NCI-H82 (cell line): ENCODE data around the gene CHRD.

Experiments
- DNase-seq: peaks from one replicate; lab custom pipeline; 2025; lab: John Stamatoyannopoulos, UW

CHRD gene

DNA sequence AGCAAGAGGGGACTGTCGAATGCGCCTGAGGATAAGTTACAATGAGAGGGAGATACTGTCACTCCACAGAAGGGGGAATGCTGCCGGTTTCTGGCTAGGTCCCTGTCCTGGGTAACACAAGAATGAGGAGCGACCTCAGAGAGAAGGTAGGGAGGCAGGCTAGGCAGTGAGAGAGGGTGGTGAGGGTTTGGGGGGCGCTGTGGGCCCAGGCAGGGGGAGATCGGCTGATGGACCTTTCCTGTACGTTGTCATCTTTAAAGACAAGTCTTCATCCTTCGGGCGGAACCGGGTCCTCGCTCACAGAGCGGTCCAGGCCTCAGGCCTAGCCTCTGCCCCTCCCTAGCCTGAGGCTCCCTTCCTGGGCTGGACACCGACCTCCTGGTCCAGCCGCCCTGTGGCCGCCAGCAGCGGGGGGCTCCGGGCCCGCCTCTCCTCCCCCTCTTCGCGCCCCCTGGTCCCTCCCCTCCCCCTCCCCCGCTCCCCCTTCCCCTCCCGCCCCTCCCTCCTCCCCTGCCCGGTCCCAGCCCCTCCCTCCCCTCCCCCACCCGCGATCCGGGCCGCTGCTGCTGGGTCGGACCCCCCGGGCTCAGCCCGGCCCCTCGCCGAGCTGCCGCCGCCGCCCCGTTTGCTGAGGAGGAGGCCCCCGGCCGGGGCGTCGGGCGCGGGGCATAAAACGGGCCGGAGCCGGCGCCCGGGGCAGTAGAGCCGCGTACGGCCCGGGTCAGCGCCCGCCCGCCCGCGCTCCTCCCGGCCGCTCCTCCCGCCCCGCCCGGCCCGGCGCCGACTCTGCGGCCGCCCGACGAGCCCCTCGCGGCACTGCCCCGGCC, at the start of gene CHRD:
Gene CHRD, plus strand, starts transcription at position 697 of the 827 bp plus-strand sequence. CDS start 265 bp downstream, outside the sequence.
- no peak for DNase-seq

DNA sequence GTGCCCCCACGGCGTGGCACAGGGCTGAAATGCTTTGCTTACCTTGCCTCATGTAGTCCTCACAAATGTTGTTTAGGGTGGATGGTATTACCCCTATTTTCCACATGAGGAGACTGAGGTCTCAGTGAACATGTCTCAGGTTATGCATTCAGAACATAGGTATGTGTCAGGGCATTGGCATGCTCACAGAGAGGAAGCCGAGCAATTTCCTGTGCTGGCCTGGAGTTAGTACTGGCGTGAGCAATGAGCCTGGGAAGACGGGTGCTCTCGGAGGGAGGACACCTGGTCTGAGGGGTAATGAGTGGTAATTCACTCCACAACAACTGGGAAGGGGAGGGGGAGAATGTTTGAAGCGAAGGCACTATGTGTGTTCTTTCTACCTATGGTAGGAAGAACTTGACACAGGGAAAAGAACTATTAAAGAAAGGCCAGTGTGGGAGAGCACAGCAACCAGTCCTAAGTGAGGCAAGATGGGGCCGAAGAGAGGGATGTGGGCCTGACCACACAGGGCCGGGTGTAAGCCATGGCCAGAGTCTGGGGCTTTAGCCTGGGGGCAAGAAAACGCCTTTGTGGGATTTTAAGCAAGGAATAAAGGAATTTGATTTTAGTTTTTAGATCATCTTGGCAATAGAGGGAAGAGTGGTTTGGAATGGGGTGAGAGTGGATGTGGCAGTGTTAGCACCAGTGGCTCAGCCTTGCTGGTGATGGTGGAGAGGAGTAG, 47.3 kb upstream of the CHRD start:
- DNase-seq: no peak

DNA sequence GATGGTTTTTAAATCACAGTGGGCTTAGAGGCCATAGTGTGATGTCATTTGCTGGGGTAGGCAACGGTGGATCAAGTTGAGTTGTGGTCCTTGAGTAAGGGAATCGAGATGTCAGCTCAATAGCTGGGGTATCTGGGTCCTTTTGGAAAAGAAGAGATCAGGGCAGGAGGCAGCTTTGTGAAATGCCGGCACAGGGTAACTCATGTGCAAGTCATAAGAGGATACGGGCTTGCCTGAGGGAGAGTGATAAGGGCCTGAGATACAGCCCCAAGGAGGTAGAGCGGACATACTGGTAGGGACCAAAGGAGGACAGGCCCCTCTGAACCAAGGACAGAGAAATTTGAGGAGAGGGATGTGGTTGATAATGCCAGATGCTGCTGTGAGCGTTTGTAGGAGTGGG, 46.7 kb upstream of the CHRD start:
- DNase-seq: no peak

DNA sequence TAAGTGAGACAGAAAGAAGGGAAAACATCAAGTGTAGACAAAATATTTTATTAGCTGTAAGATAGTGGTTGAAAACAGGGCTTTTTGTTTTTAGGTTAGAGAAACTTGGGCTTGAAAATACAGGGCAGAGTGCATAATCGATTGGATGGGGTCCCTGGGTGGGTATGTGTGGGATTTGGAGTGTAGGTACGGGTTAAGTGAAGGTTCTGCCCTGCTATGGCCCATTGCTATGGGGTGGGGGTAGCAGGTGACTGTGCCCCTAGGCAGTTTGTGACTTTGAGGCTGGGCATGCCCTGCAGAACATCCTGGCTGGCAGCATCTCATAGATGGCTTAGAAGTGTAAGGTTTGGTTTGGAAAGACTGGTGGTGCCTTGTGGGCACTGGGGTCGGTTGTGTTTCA, 46.2 kb upstream of the CHRD start:
- DNase-seq: no peak

DNA sequence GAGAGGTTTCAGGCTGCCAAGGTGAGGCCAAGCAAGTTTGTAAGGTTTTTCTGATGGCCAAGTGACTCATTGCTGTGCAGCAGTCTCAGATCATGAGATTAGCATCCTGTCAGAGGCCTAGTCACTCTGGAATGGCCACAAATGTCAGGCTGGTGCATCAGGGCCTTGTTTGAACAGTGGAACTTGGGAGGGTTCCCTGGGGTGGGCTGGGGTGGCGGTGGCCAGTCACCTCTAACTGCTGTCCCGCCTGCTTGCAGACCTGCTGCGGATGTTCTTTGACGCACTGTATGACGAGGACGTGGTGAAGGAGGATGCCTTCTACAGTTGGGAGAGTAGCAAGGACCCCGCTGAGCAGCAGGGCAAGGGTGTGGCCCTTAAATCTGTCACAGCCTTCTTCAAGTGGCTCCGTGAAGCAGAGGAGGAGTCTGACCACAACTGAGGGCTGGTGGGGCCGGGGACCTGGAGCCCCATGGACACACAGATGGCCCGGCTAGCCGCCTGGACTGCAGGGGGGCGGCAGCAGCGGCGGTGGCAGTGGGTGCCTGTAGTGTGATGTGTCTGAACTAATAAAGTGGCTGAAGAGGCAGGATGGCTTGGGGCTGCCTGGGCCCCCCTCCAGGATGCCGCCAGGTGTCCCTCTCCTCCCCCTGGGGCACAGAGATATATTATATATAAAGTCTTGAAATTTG, 45.2 kb upstream of the CHRD start:
- no peak for DNase-seq

DNA sequence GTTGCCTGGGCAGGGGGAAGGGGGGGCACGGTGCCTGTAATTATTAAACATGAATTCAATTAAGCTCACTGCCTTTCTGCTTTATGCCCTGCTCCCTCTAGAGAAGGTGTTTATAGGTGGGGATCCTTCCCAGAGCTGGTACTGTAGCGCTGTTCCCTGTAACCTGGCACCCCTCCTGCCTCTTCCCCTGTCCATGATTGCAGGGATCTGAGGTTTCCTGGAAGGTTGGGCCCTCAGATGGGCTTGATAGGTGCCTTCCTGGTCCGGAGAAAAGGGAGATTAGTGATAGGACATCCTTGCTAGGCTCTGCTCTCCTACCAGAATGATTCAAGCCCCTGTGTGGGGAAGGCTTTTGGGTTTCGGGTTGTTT, 44.6 kb upstream of the CHRD start:
- no peak for DNase-seq

- DNase-seq: peak; percentile 94
Observed at GRCh38 chr3:184335661-184336546, 44.0 kb upstream of the CHRD start.

DNA sequence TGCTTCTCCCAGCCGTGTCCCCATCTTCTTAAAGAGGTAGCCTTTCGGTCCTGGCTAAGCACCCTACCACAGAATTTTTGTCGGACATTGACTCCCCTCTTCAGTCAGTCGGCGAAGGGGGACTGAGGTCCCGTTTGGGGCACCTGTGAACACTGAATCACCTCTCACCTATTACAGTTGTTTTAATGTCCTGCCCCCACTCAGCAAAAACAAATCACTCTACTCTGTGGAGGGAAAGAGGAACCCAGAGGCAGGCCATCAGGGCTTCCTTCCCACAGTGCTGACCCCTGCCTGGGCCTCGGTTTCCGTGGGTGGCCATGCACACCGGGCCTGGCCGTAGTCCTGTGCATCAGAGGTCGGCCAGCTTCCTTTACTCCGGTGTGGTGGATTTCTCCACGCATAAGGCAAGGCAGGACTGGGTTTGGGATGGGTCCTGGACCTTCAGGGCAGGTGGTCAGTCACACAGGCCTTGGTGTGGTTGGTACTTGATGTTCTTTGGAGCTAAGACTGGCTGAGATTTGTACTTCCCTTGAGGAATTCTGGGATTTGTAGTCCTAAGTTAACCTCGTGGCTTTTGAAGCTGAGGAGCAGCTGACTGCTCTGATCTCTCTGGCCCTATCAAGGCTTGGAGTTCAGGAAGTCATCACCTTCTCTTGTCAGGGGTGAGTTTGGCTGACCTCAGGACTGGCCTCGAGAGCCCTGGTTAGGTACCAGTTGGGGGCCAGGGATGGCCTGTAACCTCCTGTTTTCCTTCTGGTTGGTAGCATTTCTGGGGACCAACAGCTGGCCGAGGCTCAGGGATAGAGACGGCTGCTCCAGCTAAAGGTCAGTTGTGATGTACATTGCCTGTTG, 43.1 kb upstream of the CHRD start:
- peak; percentile 87 for DNase-seq

DNA sequence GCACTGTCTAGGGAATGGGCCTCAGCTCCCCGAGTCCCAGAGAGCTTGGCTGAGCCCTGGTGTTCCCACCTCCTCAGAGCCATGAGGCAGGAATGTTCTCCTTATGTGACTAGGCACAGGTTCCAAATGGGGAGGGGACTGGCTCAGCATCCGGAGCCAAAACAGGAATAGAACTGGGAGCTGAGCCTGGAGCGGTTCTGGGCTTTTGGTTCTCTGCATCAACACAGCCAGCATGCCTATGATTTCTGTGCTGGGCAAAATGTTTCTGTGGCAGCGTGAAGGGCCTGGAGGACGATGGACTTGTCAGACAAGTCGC, 42.5 kb upstream of the CHRD start, which contains the start of gene FAM131A:
Gene FAM131A, plus strand, starts transcription at position 202 of the 316 bp plus-strand sequence. Its CDS starts 31 bp downstream, at position 233.
- no peak for DNase-seq

GRCh38 chr3:184337981-184338380, 41.9 kb upstream of the CHRD start:
- no peak for DNase-seq

DNA sequence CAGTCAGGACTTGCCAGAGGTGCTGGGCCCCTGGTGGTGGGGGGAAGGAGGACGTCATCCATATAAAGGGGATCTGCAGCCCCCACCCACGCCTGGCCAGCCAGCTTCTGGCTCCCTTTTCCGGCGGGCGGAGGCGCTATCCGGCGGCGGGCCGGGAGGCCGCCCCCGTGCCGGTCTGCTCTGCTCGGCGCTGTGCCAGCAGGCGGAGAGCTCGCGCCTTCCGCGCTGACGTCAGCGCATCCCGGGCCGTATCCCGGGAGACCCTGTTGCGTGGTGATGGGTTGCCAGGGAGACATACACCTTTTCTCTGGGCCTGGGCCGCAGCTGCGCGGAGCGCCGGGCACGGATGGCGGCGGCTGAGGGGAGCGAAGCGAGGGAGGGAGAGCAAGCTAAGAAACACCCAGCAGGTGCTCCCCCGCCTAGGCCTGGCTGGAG, 41.3 kb upstream of the CHRD start:
- peak; percentile 91 for DNase-seq

DNA sequence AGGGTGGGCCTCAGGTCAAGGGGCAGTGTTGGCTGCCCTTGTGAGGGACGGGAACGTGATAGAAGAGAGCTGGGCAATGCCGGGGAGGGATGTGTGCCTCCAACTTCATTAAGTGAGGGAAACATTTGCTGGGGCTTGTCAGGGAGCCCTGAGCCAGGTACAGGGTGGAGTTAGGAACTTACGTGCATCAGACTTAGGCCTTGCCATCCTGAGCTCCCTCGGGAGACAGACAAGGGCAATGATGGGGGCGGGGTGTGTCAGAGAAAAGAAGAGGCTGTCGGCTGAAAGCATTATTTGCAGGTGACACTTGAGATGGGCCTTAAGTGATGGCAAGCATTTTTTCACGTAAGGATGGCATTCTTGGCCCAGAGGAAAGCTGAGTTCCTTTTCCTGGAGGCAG, 40.9 kb upstream of the CHRD start:
- DNase-seq: peak; percentile 66

- peak; percentile 58 for DNase-seq
Observed at GRCh38 chr3:184339451-184340135, 40.3 kb upstream of the CHRD start.

GRCh38 chr3:184341925-184342324, 37.9 kb upstream of the CHRD start:
- DNase-seq: no peak

DNA sequence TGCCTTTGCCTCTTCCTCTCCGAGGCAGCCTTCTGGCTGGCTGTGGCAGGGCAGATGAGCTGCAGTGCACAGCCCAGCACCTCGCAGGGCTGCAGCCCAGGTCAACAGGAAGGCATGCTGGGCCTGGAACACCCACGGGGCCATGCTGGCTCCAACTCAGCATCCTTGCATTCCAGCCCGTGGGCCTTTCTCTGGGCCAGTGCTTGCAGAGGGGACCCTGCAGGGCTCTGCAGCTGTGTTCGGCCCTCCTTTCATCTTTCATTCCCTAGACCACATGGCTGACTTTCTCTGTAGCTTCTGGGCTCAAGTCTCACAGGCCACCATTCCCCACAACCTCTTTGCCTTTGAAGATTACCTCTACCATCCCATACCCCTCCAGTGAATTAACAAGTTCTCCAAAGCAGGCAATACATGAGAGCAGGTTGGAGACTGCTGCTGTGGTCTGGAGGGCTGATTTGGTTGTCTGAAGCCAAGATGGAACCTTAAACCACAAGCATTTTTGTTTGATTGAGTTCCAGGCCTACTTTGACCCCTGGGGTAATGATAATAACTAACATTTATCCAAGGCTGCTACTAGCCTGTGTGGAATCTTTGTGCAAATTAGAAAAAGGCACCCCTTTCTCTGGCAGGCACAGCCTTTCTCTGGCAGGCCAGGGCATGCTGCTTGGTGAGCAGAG, 36.5 kb upstream of the CHRD start:
- no peak for DNase-seq

GRCh38 chr3:184344579-184345316, 35.1 kb upstream of the CHRD start:
- no peak for DNase-seq

DNA sequence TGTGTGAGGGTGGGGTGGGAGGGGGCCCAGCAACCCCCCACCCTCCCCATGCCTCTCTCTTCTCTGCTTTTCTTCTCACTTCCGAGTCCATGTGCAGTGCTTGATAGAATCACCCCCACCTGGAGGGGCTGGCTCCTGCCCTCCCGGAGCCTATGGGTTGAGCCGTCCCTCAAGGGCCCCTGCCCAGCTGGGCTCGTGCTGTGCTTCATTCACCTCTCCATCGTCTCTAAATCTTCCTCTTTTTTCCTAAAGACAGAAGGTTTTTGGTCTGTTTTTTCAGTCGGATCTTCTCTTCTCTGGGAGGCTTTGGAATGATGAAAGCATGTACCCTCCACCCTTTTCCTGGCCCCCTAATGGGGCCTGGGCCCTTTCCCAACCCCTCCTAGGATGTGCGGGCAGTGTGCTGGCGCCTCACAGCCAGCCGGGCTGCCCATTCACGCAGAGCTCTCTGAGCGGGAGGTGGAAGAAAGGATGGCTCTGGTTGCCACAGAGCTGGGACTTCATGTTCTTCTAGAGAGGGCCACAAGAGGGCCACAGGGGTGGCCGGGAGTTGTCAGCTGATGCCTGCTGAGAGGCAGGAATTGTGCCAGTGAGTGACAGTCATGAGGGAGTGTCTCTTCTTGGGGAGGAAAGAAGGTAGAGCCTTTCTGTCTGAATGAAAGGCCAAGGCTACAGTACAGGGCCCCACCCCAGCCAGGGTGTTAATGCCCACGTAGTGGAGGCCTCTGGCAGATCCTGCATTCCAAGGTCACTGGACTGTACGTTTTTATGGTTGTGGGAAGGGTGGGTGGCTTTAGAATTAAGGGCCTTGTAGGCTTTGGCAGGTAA, 34.3 kb upstream of the CHRD start:
- peak; percentile 84 for DNase-seq
